Measurements from ENCODE around the gene MICB.
"Not testable (repeated sequence)": the region's sequence is repeated elsewhere in the genome, so short reads cannot be mapped to it uniquely, and the experiment has no call there.

Gene MICB

GRCh38 chr6:31541059-31541657 lies 43.2 kb downstream of the MICB start:
- DNase-seq (ENCODE audit: low read depth), result peak; percentile 39

GRCh38 chr6:31541658-31542521 lies 43.9 kb downstream of the MICB start, which contains the start of gene DDX39B:
Gene DDX39B (minus strand): TSS chr6:31542003. CDS start chr6:31540532, 1,471 bp downstream.
- DNase-seq (ENCODE audit: low read depth), result peak; percentile 98

DNA sequence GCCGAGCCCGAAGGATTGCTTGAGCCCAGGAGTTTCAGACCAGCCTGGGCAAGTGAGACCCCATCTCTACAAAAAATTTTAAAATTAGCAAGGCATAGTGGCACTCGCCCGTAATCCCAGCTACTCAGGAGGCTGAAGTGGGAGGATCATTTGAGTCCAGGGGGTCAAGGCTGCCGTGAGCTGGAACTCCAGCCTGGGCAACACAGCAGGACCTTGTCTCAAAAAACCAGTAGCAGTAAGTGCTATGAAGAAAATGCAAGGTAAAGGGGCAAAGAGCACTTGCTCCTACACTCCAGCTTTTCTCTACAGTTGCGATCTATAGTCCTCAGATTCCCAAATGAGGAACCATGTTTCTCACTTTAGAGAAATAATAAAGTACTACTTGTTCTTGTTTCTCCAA lies 45.7 kb downstream of the MICB start:
- no peak for DNase-seq (ENCODE audit: low read depth)

DNA sequence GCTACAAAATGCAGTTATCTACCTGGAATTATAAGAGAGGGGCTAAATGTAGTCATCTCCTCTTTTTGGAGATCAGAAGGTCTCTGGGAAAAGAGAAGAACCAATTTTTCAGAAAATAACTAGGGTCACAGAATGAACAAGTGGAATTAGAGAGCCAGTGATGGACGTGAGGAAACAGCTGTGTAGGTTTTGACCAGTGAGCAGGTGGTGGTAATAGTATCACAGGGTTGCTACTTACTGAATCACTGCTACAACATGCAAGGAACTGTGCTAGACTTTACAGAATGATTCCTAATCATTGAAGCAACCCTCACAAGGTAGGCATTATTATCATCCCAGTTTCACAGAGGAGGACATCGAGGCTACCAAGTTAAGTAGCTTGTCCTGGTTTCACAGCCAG lies 46.7 kb downstream of the MICB start:
- no peak for DNase-seq (ENCODE audit: low read depth)

- no peak for DNase-seq (ENCODE audit: low read depth)
Measured at GRCh38 chr6:31545291-31545690, 47.3 kb downstream of the MICB start.

DNA sequence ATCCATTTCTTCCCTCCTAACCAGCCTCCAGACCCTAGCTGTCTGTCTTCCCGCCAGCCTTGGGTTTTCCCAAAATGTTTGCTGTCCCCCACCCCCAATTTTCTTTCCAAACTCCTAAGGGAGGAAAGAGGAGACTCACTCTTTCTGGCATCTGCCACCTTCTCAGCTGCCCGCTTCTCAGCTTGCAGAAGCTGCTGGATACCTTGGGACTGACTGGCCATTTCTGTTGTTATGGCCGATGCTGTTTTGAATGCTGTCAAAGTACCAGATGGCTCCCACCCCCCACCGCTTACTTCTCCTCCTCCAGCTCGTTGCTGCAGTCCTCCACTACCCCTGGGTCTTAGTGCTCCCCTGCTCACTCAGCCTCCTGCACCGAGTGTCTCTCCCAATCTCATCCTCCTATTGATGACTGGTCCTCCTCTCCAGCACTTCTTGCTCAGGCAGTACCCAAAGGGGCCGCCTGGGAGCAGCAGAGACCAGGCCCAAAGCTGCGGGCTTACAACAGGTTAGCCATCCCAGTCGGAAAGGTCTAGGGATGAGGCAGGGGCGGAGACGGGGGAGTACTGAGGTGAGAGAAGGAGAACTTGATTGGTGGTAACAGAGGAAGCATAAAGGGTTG lies 48.5 kb downstream of the MICB start, which contains the start of gene ATP6V1G2:
ATP6V1G2 (minus strand) TSS at position 270 of the 619 bp plus-strand sequence; CDS start at position 221, 49 bp downstream.
- DNase-seq (ENCODE audit: low read depth), result peak; percentile 82

- DNase-seq (ENCODE audit: low read depth), result peak; percentile 96
Measured at GRCh38 chr6:31546958-31547726, 49.2 kb downstream of the MICB start, which contains the start of gene NFKBIL1. Gene NFKBIL1 (plus strand): TSS chr6:31547608. CDS start chr6:31547695, 87 bp downstream.

DNA sequence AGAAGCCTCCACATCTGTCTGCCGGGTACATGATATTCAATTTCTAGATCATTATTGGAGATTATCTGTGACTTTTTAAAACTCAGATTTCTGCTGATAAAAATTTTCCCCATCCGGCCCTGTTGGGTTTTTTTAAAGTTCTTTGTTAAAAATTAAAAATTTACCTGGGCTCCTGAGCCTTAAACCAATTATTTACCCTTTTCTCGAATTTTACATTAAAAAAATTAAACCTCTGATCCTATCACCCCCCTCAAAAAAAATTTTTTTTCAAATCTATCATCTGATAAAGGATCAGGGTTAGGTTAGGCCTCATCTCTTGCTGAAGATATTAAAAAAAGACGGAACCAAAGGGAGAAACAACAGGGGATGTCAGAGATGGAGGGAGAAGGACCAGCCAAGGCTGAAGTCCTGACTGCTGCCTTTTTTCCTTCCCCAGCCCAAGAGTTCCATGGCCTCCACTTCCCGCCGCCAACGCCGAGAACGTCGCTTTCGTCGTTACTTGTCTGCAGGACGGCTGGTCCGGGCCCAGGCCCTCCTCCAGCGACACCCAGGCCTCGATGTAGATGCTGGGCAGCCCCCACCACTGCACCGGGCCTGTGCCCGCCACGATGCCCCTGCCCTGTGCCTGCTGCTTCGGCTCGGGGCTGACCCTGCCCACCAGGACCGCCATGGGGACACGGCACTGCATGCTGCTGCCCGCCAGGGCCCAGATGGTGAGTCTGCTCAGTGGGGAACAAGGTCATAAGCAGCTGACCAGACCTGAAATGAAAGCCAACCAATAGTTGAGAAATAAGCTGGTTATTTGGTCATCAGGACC lies 50.0 kb downstream of the MICB start:
- DNase-seq (ENCODE audit: low read depth), result no peak

DNA sequence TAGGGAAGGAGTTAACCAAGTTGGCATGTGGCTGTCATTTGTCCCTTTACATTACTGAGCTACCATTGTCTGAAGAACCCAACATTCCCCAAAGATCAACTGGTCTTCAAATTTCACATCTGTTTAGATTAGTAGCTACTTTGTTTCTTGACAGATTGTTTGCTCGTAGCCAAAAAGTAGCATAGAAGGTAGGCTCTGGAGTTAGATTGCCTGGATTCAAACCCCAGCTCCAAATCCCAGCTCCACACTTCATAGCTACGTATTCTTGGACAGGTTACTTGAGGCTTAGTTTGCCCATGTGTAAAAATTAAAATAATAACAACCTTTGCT lies 50.6 kb downstream of the MICB start:
- DNase-seq (ENCODE audit: low read depth), result no peak

DNA sequence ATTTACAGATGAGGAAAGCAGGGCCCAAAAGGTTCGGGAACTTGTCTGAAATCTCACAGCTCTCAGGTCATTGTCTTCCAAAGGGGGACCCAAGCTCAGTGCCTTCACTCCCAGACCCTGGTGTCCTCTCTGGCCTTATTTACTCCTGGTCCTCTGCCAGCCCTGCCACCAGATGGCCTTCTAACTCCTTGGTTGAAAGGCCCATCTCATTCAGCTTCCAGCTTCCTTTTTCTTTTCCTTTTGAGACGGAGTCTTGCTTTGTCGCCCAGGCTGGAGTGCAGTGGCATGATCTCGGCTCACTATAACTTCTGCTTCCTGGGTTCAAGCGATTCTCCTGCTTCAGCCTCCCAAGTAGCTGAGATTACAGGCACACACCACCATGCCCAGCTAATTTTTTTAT lies 53.4 kb downstream of the MICB start:
- not testable (repeated sequence) for DNase-seq (ENCODE audit: low read depth)

GRCh38 chr6:31556307-31556706 lies 58.4 kb downstream of the MICB start:
- no peak for DNase-seq (ENCODE audit: low read depth)

DNA sequence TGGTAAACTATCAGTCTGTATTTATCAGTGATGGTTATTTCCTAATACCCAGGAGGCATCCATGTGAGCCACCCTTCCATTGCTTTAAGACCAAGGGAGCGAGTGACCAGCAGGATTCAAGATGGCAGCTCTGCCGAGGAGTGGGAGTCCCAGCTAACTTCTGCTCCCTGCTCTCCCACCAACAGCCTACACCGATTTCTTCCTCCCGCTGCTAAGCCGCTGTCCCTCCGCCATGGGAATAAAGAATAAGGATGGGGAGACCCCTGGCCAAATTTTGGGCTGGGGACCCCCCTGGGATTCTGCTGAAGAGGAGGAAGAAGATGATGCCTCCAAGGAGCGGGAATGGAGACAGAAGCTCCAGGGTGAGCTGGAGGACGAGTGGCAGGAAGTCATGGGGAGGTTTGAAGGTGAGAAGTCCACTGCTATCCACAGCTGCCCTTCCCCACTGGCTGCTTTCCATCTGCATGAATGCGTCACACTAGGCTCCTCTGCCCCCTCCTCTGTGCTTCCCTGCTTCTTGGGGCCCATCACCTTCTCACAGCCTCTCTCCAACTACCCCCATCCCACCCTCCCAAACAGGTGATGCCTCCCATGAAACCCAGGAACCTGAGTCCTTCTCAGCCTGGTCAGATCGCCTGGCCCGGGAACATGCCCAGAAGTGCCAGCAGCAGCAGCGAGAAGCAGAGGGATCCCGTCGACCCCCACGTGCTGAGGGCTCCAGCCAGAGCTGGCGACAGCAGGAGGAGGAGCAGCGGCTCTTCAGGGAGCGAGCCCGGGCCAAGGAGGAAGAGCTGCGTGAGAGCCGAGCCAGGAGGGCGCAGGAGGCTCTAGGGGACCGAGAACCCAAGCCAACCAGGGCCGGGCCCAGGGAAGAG lies 59.7 kb downstream of the MICB start:
- no peak for DNase-seq (ENCODE audit: low read depth)

GRCh38 chr6:31558318-31558625 lies 60.3 kb downstream of the MICB start:
- no peak for DNase-seq (ENCODE audit: low read depth)

GRCh38 chr6:31558631-31559500 lies 60.9 kb downstream of the MICB start:
- DNase-seq (ENCODE audit: low read depth), result no peak

DNA sequence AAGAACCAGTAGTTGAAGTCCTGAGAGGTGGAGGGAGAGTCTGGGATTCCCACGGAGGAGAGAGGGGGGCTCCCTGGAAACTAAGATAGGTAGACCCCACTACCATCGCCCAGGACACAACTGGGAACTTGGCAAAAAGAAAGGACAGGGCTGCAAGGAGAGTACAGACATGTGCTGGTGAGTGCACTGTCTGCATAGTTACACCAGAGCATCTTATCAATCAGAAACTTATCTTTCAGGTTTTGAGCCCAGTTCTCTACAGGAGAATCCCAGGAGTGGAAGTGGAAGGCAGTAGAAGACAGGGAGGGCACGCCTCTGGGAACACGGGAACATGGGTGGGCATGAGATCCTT lies 61.6 kb downstream of the MICB start:
- no peak for DNase-seq (ENCODE audit: low read depth)

GRCh38 chr6:31559958-31560696 lies 62.2 kb downstream of the MICB start:
- peak; percentile 76 for DNase-seq (ENCODE audit: low read depth)

- no peak for DNase-seq (ENCODE audit: low read depth)
Measured at GRCh38 chr6:31560697-31561058, 62.7 kb downstream of the MICB start.
